HG02981 (cell line): Measurements from ENCODE around the gene PEA15.

Experiments used
- ATAC-seq: cut with Tn5 transposase; IDR thresholded peaks from one replicate; pipeline ENCODE4 v1.9.1; 2021; ENCODE audit warnings: mild to moderate bottlenecking, moderate library complexity; ENCODE audit not compliant: unreplicated experiment

The PEA15 gene

DNA sequence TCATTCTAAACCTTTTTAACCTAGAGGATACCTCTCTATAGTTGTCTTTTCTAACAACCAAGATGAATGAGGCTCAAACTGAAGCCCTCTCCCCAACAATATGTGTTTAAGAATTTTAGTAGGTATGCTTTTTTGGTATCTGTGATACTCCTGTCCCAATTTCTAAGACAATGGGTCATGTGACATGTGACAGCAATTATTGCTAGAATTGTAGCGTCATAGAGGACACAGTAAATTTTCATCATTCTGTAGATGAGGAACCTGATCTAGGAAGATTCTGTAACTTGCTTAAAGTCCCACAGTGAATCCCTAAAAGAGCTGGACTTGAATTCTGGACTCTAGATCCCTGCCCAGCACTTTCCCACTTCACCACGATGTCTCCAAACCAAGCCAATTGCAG, 26.5 kb upstream of the PEA15 start:
- no peak for ATAC-seq

DNA sequence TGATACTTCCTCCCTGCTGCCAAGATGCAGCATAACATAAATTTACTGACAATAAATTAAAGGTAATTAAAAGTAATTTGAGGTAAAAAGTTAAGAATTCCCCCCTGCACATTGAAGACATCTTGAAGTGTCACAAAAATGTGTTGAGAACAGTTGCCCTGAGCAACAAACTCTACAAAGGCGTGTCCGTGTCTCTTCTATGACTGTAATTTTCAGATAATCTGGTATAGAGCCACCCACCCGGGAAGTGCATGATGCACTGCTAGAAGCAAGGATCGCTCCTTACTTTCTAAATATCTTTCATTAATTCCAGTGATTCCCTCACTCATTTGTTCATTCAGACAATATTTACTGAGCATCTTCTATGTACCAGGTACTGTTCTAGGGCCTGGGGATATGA, 25.8 kb upstream of the PEA15 start:
- no peak for ATAC-seq

DNA sequence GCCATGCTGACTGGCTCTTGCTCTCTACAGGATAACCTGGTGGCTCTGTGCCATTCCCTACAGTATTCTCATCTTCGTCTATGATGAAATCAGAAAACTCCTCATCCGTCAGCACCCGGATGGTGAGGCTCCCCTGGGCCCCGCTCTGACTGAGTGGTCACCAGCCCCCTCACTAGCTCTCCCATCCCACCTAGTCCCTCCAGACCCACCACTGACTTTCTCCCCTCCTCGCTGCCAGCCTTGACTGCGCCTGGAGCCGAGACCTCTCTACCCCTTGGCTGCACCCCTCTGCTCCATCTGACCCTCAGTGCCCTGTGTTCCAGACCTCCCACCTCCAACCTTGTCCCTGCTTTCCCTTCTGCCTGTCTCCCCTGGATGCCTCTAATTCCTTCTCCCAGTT, 18.9 kb upstream of the PEA15 start:
- ATAC-seq = no peak

DNA sequence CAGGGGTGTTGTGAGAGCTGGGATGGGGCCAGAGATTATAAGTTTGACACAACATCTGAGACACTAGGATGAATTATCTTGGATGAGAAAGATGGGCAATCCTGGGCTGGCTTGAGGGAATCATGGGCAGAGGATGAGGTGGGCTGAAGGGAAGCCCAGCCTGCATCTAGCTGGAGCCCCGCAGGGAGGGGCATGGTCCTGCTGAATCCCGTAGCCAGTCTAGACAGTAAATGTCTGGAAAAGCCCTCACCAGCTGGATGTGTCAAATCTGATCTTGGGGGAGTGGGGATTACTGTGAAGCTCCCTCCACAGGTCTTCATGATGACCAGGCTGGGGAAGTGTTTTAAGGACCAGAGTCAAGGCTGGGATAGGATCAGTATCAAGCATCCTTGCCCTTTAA, 18.5 kb upstream of the PEA15 start:
- ATAC-seq = no peak

DNA sequence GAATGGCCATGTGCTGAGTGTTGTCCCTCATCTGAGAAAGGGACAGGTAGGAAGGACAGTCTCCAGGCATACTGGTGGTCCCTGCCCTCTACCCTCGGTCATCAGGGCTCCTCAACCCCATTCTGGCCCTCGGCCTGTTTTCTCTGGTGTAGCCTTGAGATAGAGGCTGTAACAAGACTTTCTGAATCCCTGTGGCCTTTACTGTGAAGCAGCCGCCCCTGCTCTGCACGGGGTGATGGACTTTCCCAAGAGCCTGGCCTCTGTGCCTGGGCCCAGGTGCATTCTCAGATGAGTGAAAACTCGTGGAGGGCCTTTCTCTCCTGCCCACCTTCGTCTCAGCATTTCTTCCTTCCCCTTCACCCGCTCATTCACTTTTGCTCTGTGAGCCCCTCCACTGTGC, 17.8 kb upstream of the PEA15 start:
- ATAC-seq = no peak

DNA sequence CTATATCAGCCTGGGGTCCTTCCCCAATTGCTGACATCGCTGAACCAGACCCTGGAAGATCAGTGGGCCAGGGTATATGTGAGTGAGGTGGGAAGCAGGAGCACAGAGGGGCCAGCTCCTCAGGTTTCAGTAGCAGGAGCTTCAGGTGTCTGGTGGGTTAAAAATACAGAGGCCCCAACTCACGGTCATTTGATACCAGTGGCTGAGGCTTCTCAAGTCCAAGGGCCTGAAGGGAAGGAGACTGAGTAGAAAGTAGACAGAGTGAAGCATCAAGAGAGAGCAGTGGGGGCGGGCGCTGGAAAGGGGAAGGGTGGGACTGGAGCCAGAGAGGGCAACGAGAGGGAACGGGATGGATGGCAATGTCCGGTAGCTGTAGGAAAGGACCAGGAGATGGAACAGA, 16.8 kb upstream of the PEA15 start:
- no peak for ATAC-seq

DNA sequence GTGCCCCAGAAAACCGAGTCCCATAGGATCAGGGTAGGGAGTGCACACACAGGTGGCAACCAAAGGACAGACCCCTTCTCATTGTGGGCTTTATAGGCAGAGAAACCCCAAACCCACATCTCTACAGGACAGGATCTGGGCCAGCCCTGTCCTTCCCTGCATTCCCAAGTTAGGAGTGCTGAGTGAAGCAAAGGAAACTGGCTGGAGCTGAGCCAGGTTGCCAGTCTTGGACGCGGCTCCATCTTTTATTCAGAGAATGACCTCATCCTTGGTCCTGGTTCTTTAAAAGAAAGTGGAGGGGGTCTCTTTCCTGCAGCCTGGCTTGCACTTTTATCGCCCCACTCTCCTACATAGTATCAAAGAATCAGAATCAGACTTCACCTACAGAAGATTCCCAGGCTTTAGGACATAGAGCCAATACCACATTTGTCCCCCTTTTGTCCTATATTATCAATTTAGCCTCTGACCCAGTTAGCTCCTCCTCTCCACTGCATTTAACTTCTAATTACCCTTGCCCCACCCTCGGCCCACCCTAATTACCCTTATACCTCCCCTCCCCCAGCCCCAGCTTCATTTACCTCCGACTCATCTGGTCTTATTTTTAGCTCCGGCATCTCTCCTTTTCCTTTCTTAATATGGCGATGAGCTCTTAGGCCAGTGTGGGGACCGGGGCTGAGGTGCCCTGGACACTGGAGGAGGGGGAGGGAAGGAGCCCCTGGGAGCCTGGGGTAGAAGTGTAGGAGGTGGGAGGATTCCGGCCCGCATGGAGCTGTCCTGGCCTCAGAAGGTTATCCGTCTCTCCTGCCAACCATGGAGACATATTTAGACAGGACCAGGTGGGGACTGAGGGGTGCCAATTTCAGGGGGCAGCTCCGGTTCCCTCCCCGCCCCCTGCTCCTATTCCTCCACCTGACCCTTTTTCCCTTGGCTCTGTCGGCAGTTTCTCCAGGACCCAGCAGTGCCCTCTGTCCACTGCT, 15.2 kb upstream of the PEA15 start, which contains the start of gene CASQ1:
Gene CASQ1 (plus strand): TSS at position 927 of the 977 bp plus-strand sequence. CDS start 177 bp downstream, outside the sequence.
- ATAC-seq = no peak

DNA sequence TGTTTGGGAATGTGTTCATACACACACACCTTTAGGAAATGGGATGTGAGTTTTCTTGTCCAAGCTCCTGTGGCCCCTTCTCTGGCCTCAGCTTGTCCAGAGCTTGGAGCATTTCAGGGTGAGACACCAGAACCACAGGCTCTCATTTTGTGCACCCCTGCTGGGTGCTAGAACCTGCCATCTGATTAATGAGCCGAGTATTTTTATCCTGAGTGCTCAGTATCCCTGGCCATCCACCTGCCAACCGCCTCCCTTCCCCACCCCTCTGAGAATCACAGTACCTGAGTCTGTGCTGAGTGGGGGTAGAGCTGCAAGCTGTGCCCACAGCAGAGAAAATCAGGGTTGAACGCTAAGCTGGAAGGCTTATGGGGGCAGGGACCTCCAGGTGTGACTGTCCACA, 13.4 kb upstream of the PEA15 start:
- ATAC-seq = no peak

DNA sequence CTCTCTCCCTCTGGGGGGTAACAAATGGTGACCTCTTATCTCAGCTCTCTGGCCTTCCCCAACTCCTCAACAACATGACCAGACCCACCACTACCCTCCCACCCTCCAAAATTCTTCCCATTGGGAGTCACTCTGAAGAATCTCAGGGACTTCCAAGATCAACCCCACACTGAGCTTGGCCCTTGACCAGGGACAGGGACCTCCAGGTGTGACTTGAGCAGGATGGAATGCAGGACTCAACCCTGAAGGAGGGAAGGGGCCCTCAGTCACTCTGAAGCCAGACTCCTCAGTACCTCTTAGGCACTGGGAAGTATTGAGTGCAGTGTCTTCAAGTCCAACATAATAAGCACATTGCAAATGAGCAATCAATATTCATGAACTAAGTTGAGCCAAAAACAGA, 12.9 kb upstream of the PEA15 start:
- ATAC-seq = no peak

DNA sequence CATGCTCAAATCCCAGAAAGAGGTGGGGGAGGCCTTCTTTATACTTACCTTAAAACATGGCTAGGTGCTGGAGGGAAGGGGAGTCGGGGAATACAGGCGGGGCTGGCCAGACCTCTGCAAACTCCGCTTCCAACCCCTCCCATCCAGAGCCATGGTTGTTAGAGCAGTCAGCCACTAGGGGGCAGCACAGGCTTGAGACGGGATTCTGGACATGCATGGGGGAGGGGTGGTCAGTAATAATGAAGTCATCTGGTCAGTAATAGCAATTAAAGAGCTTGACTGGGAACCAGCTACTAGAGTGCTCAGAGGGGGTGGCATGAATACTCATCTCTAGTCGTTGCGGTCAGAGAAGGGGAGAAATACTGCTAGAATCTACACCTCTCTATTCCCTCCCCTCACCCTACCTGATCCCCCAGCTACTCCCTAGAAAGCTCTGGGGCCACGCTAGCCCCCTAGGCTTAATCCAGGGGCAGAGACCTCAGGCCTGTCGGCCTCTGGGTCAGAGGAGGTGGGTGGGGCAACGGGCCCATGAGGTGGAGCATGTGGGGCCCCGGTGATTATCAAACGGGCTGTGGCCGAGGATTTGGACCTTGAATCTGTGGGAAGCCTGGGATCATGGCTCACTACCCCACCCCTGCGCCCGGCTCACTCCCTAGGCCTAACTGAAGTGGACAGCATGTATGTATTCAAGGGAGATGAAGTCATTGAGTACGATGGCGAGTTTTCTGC, 11.9 kb upstream of the PEA15 start:
- no peak for ATAC-seq

DNA sequence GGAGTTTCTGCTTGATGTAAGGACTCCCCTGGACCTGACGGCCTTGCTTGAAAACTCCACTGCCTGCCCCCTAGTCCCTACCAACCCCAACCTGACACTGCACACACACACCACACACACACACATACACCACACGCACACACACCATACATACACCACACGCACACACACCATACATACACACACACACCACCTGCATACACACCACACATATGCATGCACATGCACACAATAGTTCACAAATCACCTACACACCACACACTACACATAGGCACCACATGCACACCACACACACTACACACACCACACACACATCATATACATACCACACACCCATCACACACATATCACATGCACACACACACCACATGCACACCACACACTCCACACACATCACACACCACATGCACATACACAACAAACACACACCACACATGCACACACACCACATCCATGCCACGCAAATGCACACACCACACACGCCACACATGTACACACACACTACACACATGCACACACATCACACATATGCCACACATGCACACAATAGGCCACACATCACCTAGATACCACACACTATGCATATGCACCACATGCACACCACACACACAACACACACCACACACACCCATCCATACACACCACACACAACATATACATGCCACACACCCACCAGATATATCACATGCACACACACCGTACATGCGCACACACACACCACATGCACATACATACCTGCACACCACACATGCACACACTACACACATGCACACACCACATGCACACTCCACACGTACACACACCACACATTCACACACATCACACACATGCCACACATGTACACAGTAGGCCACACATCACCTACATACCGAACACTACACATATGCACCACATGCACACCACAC, 11.1 kb upstream of the PEA15 start:
- no peak for ATAC-seq

DNA sequence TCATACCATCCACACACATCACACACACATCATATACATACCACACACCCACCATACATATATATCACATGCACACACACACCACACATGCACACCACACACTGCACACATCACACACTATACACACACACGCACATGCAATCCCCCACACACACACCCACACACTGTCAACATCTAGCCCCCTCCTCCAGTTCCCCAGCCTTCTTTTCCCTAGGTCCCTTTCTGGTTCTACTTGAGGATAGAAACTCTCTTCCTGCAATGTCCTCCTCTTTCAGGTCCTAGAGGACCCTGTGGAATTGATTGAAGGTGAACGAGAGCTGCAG, 10.5 kb upstream of the PEA15 start:
- no peak for ATAC-seq

DNA sequence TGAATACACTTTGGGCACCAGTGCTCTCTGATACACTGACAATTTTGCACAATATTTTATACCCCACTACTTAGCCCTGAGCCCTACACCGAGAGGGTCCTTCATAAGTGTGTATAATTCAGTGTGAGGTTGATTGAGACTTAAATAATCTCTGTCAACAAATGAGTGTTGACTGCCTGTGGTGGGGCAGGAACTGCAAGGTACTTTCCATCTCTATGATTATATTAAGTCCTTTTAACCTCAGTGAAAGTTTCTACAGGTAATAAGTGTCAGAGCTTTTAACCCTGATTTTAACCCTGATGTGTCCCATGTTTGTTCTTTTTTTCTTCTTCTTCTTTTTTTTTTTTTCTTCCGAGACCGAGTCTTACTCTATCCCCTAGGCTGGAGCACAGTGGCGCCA, 9.0 kb upstream of the PEA15 start:
- no peak for ATAC-seq

DNA sequence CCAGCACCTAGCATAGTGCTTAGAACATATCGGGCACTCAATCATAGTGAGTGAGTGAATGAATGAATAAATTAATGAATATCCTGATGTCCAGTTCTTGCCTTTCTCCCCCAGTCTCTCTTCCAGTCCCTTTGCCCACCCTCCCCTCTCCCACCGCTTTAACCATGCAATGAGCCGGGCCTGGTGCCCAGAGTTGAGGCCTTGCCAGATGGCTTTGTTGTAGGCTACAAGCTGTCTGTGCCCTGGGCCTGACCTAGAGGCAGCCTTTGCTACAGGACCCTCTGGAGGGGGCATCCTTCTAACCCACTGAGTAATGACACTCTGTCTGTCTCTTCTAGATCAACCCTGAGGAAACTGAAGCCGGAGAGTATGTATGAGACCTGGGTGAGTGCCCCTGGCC, 8.0 kb upstream of the PEA15 start:
- no peak for ATAC-seq

DNA sequence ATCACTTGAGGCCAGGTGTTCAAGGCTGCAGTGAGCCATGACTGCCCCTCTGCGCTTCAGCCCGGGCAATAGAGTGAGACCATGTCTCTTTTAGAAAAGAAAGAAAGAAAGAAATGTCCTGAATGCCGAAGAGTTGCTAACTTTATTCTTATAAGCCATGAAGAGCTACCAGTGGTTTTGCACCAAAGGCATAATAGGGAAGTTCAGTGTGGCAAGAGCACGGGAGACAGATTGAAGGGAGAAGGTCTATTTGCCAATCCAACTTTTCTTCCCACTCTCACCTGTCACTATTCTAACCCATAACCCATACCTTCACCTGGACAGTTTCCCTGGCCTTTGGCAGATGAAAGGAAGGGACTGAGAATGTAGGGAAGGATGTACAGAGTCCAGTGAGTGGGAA, 4.4 kb upstream of the PEA15 start:
- ATAC-seq = no peak

DNA sequence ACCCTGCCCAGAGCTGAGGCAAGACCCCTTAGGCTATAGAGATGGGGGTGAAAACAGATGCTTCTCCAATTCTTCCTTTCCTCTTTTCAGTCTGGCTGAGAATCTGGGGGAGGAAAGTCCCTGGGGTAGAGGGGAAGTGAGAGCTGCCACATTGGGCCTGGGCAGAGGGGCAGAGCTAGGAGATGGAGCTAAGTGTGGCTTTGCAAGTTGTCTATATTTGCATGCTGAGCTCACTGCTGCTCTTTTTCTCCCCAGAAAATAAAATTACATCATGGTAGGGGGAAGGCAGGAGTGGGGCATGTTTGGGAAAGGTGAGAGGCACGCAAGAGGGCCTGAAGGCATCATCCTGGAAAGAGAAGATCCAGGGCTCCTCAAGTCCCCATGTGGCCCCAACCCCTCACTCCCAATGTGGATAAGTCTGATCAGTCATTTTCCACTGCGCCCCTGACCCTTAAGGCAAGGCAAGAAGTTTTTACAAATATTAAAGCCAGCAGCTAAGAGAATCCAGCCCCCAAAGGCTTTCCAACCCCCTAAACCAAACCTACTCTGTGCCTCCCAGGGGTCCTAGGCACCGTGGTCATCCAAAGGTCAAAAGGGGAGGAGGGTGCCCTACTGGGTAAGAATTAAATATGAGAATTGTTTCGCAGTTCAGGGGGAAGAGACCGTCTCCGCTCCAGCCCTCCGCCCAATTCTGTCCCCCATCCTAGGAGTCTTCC, 500 bp upstream of the PEA15 start:
- ATAC-seq = peak; percentile 53

DNA sequence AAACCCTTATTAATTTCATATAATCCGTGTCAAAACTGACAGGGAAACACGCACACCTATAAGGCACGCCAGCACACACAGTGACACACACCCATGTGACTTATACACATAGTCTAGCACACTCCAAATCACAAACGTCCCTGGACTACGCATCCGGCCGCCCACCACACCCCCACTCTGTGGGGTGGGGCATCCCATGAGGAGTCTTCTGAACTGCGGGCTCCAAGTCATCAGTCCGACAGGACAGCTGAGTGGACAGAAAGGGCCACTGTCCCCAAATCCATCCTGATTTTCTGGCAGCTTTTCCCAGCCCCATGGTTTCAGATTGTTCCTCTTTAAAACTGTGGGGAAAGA, 829 bp downstream of the PEA15 start:
- peak; percentile 24 for ATAC-seq

DNA sequence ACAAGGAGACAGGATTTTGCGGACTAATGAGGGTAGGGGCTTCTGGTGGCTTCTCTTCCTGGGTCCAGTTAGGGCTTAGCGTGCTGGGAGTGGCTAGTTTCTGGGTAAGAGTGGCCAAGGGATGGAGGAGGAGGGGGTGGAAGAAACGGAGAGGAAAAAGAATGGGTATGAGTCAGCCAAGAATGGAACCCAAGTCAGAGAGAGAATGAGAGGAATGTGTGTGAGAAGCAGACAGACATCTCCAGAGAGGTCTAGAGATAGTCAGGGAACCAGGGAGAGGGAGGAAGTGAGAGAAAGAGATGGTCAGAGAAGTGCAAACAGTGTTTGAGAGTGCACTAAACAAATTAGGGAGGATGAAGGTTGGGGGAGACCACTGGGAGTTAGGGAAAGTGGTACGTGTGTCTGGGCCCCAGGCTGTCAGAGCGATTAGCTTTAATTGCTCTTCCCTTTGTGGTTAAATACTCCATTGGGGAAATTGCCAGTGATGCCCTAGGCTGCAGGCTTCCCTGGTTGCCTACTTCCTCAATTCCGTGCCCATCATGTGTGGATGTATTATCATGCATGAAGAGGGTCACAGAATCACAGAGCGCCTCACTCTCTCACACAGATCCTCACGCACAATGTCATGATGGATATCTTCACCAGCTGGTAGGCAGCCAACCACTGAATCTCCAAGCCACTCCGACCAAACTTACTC, 1.4 kb downstream of the PEA15 start:
- no peak for ATAC-seq

DNA sequence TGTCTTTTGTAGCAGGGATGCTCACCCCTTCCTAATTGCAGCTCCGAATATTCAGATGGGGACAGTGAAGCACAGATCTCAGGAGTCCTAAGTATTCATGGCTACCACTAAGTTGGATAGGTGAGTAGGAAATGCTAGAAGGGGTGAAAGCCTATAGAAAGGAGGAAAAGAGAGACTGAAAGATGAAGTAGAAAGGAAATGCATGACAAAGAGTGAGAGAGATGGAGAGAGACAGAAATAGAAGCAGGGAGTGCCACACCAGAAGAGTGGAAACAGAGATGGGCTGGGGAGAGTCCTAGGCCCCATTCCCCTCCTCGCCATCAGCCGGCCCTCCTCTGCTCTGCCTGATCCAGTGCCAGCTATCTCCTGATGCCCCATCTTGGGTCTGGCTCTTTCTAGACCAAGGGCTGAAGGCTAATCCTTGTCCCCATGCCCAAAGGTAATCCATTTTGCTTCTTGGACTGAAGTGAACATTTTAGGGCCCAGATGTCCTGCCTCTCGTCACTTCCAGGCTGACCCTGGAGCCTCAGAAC, 2.0 kb downstream of the PEA15 start:
- no peak for ATAC-seq
